Measurements from ENCODE around the gene NUP54.

DNA sequence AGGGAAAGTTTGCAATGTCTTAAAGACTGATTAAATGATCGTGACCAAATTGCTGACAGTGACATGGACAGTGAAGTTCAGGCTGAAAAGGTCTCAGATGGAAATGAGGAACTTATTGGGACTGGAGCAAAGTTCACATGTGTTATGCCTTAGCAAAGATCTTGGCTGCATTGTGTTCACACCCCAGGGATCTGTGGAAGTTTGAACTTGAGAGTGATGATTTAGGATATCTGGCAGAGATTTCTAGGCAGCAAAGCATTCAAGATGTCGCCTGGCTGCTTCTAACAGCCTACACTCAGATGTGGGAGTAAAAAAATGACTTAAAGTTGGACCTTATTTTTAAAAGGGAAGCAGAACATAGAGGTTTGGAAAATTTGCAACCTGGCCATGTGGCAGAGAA is 44.0 kb upstream of the NUP54 start:
- TF ChIP-seq CTCF (IDR thresholded peaks at IDR 0.05; ENCODE audit: low read depth, low read length), result no peak
- no peak for TF ChIP-seq MYC (IDR thresholded peaks at IDR 0.05; ENCODE audit: low read depth, low read length)
- no peak for TF ChIP-seq MAX (IDR thresholded peaks at IDR 0.05; ENCODE audit: low read depth, low read length)

All from NB4 (cell line).